H7 (cell line): Measurements from ENCODE around the gene TLR3. TPM values are rescaled to one million over a fixed set of nuclear protein-coding genes. Genes with fewer than 3 reads are reported as not detected.
A peak's percentile ranks its signal among the peaks of the same experiment; 100 is the strongest.
"Not testable (repeated sequence)": the region's sequence is repeated elsewhere in the genome, so short reads cannot be mapped to it uniquely, and the experiment has no call there.

Experiments
- DNase-seq: peaks from one replicate; pipeline ENCODE4 v3.0.0; 2012
- H3K27me3 ChIP-seq: 2 replicates; pipeline ENCODE4 v1.6.0; 2011; ENCODE audit warnings: mild to moderate bottlenecking, low read length; ENCODE audit not compliant: control insufficient read depth, insufficient read depth
- H3K36me3 ChIP-seq: replicated peaks from 2 replicates; pipeline ENCODE4 v1.5.1; 2011; ENCODE audit warnings: low read length; ENCODE audit not compliant: control insufficient read depth, insufficient read depth
- H3K4me3 ChIP-seq: 2 replicates; pipeline ENCODE4 v1.5.1; 2011; ENCODE audit warnings: low read depth, mild to moderate bottlenecking, control low read depth, low read length, moderate library complexity; ENCODE audit not compliant: insufficient read depth
- total RNA-seq: library from RNA; depleted of rRNA; stranded (reverse); fragments of >200 nt; shearing (Covaris generic); gene quantifications from 2 replicates; pipeline ENCODE4 v1.2.3, GENCODE V29; 2014

TLR3 gene
- total RNA-seq, 1 experiment from 2014 or later = 1.8 TPM

DNA sequence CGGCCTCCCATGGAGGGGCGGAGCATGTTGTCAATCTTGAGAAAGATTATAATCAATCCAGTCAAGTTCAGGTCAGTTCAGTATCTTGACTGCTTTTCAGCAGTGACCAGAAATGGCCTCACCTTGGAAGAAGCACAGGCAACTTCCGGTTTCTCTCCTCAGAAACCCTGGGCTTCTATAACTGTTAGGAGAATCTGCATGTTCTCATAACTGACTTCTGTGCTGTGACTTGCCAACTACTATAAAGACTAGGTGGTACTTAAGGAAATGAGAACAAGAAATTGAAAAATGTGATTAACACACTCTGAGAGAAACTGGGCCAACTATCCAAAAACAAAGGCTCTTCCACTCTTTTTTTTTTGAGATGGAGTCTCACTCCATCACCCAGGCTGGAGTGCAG lies 35.9 kb upstream of the TLR3 start:
- Histone ChIP-seq H3K27me3 (no peaks in the 10 kb centered on the region), H3K36me3 (no peaks in the 10 kb centered on the region; the same call in 1 of the 2 replicates), H3K4me3 (no peak overlapping the region)
- DNase-seq = no peak

DNA sequence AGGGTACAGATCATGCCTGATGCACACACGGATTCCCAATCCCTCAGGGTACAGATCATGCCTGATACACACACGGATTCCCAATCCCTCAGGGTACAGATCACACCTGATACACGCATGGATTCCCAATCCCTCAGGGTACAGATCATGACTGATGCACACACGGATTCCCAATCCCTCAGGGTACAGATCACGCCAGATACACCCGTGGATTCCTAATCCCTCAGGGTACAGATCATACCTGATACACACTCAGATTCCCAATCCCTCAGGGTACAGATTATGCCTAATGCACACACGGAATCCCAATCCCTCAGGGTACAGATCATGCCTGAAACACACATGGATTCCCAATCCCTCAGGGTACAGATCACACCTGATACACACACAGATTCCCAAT lies 34.3 kb upstream of the TLR3 start:
- H3K36me3 ChIP-seq, H3K27me3 ChIP-seq, DNase-seq, H3K4me3 ChIP-seq: not testable (repeated sequence)

DNA sequence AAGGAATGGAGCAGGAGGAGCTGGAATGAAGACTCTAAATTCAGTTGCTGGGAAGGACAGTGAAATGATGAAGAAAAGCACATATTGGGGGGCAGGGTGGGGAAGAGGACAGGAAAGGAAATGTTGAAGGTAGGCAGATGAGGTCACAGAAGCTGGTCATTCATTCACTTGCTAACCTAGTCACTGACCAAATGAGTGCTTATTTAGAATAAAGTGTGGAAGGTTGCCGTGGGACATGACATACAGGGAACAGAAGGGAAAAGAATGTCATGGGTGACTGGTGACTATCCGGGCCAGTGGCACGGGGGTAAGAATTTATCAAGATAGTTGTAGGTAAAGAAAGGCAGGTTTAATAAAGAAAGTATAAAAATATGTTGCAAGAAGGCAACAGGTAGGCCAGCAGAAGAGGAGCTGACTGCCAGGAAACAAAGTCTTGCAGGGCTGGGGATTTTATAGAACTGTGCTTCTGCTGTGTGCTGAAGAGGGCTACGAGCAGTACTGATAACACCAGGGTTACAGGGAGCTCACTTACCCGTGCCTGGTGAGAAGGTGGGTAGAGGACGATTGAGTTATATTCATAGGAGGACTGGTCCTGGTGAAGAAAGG lies 31.9 kb upstream of the TLR3 start:
- Histone ChIP-seq H3K27me3 (no peaks in the 10 kb centered on the region), H3K4me3 (no peak overlapping the region), H3K36me3 (no peaks in the 10 kb centered on the region; the same call in 1 of the 2 replicates)
- DNase-seq = no peak

DNA sequence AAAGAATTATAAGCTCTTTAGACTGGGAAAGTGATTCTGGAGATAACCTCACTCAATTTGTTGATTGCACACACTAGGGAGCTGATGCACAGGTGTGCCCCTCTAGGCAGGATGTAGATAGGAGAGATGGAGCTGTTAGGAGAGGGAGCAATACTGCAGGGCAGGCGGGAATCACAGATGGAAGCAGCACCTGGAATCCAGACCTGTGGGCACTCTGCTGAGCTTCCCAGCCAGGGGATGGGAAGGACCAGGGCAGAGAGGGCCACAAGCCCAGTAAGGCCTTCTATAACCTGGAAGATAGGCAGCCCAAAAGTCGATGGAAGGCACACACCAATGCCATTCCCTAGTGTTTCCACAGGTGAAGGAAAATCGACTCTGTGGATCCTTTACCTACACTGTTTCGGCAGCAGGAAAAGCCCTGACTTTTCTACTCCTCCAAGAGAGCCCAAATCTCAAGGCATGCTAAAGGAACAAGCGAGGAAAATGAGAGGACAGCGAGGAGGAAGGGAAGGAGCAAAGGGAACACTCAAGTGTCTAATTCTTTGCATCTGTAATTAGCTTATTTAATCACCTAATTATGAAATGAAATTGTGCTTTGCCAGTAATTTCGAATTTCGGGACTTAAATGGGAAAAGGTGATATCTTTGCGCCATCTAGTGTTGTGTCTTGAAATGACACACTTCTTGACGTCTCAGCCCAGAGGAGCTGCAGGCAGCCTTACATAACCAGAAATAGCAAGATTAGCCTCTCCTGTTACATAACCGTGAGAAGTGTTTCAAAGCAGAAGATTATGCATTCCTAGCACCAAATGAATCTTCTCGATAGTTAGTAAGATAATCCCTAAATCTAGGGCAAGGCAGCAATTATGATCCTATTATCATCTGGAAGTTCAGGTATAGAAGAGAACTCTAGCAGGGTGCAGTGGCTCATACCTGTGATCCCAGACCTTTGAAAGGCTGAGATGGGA lies 31.0 kb upstream of the TLR3 start:
- peak; percentile 58 for DNase-seq
- H3K36me3 ChIP-seq = no peaks in the 10 kb centered on the region; the same call in 1 of the 2 replicates
- no peaks in the 10 kb centered on the region for H3K27me3 ChIP-seq
- H3K4me3 ChIP-seq = no peak overlapping the region

DNA sequence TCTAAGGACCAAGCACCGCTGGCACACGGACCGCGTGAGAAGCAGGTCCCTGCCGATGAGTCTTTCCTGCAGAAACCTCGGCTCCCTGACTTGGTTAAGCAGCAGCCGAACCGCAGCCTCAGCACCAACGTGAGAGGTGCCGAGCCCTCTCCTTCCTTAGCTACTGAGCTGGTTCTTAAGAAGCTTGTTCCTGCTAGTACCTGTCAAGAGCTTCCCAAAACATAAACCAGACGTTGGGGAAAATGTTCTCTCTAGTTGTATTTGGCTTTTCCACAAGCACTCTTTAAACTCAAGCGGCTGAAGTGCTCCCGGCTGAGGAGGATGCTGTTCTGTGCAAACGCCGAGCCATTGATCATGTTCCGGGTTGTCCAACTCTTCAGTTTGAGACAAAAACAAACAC lies 29.3 kb upstream of the TLR3 start:
- DNase-seq = no peak
- H3K4me3 ChIP-seq = no peak overlapping the region
- no peaks in the 10 kb centered on the region for H3K27me3 ChIP-seq
- no peaks in the 10 kb centered on the region for H3K36me3 ChIP-seq

DNA sequence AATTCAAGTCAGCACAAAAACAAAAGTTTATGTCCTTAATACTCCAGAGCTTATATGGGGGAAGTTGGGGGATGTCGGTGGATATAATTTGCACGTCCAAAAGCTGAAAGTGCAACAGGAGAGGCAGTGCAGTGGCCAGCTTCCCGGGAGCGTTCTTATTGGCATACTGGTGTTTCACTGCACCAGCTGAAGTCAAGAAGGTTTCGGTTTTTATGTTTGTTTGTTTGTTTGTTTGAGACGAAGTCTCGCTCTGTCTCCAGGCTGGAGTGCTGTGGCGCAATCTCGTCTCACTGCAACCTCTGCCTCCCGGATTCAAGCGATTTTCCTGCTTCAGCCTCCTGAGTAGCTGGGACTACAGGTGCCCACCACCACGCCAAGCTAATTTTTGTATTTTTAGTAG lies 28.6 kb upstream of the TLR3 start:
- H3K4me3 ChIP-seq = no peak overlapping the region
- H3K36me3 ChIP-seq = no peaks in the 10 kb centered on the region
- H3K27me3 ChIP-seq = no peaks in the 10 kb centered on the region
- DNase-seq = no peak

DNA sequence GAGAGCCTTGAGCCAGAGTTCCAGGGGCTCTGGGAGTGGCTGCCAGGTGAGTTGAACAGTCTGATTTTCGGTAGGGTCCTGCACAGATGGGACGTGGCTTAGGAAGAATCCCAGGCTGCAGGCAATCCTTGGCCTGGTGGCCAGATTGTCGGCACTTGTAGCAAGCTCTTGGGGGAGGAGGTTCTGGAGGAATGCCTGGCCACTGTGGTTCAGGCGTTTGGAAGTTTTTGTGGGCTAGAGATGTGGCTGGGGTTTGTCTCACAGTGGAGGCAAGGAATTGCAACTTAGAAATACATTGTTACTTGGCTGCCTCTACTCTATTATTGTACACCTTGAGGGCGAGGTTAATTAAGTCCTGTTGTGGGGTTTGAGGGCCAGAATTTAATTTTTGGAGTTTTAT lies 21.5 kb upstream of the TLR3 start:
- DNase-seq, H3K27me3 ChIP-seq, H3K36me3 ChIP-seq, H3K4me3 ChIP-seq: not testable (repeated sequence)

DNA sequence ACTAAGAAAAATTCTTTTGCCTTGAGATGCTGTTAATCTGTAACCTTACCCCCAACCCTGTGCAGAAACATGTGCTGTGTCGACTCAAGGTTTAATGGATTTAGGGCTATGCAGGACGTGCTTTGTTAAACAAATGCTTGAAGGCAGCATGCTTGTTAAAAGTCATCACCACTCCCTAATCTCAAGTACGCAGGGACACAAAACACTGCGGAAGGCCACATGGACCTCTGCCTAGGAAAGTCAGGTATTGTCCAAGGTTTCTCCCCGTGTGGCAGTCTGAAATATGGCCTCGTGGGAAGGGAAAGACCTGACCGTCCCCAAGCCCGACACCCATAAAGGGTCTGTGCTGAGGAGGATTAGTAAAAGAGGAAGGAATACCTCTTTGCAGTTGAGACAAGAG lies 18.8 kb upstream of the TLR3 start:
- not testable (repeated sequence) for H3K36me3 ChIP-seq, H3K4me3 ChIP-seq, DNase-seq, H3K27me3 ChIP-seq

DNA sequence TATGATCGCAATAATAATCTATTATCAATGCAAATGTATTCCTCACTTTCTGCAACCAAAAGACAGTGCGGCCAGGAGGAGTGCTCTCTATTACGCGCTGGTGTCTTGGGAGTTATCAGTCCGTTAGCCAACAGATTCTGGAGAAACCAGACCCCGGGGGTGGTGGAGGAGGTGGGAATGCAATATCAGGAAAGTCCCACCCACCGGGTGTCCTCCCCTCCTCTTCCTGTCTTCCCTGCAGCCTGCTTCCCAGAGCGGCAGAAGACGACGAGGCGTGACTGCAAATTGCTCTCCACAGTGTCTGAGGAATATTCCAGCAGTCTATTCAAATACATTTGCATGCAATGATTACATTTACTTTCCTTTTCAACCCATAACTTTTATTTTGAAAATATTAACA lies 17.9 kb upstream of the TLR3 start:
- H3K36me3 ChIP-seq = no peaks in the 10 kb centered on the region
- DNase-seq = no peak
- H3K27me3 ChIP-seq = no peaks in the 10 kb centered on the region
- H3K4me3 ChIP-seq = no peak overlapping the region

DNA sequence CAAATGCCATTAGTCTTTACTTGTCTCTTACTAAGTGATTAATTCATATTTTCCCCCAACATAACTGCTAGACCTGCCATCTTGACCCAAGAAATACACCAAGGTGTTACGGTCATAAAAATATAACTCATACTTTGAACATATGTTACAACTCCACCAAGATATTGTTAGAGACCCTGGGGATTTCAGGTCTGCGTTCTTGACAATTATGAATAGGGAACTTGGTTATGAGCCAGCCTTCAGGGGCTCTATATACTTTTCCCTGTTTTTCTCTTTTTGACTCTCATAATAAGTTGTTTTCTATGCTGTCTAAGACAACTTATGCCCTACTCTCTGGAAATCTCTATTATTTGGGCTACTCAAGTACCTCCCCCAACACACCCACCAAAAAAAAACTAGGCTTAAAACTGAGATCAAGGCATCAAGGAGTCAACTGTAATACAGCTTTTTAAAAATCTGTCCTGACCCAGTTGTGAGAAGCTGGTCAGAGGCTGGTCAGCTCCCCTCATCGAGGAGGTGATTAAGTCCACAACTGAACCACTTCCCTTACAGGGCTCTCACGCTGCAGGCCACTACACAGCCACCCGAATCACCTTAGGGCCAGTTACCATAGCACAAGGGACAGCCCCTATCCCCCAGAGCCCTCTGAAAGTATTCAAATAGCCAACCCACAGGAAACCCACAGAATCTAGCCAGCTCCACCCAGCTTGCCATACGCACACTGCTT lies 10.5 kb upstream of the TLR3 start:
- H3K36me3 ChIP-seq = no peaks in the 10 kb centered on the region
- DNase-seq = no peak

DNA sequence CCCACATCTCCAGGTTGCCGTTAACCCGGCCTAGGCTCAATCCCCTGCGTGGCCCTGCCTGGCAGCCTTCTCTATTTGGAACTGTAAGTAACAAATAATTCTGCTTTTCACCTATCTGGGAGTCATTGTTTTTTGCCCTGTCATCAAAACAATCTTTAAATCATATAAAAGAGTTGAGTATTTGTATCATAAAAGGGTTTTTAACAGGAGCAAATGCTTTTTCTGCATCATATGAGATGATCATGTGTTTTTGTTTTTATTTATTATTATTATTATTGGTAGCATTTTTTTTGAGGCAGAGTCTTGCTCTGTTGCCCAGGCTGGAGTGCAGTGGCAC lies 10.0 kb upstream of the TLR3 start:
- no peak overlapping the region for H3K4me3 ChIP-seq
- no peak for DNase-seq
- no peaks in the 10 kb centered on the region for H3K27me3 ChIP-seq
- no peaks in the 10 kb centered on the region for H3K36me3 ChIP-seq

More for the DNA sequence above, 10.5 kb upstream of the TLR3 start:
- H3K4me3 ChIP-seq = no peak overlapping the region
- H3K27me3 ChIP-seq = no peaks in the 10 kb centered on the region

DNA sequence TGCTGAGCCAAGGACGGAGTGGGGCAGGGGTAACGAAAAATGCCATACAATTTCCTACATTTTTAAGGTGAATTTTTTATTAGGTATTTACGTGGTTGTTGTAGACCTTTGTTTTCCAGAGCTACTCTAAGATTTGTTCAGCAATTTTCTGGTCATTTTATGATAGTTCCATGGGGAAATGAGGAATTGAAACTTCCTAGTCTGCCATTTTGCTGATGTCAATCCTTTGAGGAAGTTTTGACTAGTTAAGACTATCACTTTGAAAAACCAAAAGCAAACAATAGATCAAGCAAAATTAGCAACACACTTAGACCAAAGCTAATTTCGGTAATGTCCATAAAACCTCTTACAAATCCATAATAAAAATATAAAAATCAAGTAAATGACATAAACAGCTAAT lies 7.0 kb upstream of the TLR3 start:
- DNase-seq = no peak
- H3K36me3 ChIP-seq = no peaks in the 10 kb centered on the region
- H3K27me3 ChIP-seq = no peaks in the 10 kb centered on the region
- H3K4me3 ChIP-seq = no peak overlapping the region

DNA sequence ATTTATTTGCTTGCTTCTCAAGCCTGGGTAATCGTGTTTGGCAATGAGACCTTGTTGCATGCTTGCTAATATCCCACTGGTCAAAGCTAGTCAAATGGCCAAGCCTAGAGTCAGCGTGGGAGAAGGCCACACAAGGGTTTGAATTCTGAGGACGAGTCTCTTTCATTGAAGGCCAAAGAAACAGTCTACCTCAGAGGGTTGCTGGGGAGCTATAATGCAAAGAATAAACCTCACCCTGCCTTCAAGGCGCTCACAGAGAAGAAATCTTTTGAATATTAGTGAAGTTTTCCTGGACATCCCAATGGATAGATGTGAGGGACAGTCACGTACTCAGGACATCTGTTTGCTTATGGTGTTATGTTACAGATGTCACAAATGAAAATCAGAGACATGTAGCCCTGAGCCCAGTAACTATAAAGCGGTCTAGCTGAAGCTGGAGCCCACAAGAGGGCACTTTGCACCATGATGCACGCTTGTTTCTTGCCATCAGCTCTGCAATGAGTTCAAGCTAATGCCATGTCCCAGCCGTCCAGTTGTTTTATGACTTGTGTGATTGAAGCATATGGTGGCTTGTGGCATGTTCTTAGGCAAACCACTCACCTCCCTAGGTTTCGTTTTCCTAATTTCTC lies 1.1 kb upstream of the TLR3 start:
- no peak for DNase-seq
- H3K36me3 ChIP-seq = no peaks in the 10 kb centered on the region
- no peak overlapping the region for H3K4me3 ChIP-seq

DNA sequence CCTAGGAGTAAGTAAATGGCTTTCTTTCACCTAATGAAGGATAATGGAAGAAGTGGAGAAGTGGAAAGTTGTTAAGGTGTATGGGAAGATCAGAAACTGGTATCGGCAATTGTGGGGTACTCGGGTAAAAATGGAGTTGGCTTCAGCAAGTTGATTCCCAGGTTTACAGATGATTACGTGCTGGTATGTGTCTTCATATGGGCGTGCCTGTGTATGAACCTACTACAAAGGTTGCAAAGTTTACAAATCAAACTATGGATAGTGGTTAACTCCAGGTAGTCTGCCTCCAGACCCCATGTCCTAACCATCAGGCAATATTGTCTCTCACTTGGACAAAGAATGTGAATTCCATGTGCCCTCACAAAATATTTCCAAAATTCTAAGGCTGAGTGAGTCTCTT lies 773 bp downstream of the TLR3 start:
- Histone ChIP-seq H3K27me3 (no peaks in the 10 kb centered on the region), H3K36me3 (no peaks in the 10 kb centered on the region), H3K4me3 (no peak overlapping the region)
- DNase-seq = no peak

More for the DNA sequence above, 1.1 kb upstream of the TLR3 start:
- H3K27me3 ChIP-seq = no peaks in the 10 kb centered on the region
